Mesenchymal stem cell (in vitro differentiated cells and primary cell): Measurements from ENCODE around the gene THOC7.
A peak's percentile ranks its signal among the peaks of the same experiment; 100 is the strongest.

Source experiments
- DNase-seq: peaks from one replicate; pipeline ENCODE4 v3.0.0-alpha.2; 2013
- H2AFZ ChIP-seq: one replicate; pipeline ENCODE4 v1.6.1; 2013; ENCODE audit warnings: low read depth, mild to moderate bottlenecking, control low read depth, inconsistent platforms, low read length, moderate library complexity
- H2AK5ac ChIP-seq: 2 replicates; pipeline ENCODE4 v1.6.1; 2013; ENCODE audit warnings: low read length, moderate library complexity, mild to moderate bottlenecking, inconsistent platforms; ENCODE audit not compliant: severe bottlenecking
- H2BK120ac ChIP-seq: one replicate; pipeline ENCODE4 v1.6.1; 2013; ENCODE audit warnings: low read depth, mild to moderate bottlenecking, inconsistent platforms, low read length, moderate library complexity
- H2BK12ac ChIP-seq, 2 experiments: one replicate each; pipeline ENCODE4 v1.6.1; 2013; ENCODE audit warnings: inconsistent platforms in 2 of 2, low read length in 2 of 2, mild to moderate bottlenecking in 2 of 2, moderate library complexity in 2 of 2, control low read depth in 1 of 2
- H2BK15ac ChIP-seq: one replicate; pipeline ENCODE4 v1.6.1; 2013; ENCODE audit warnings: mild to moderate bottlenecking, low read depth, inconsistent platforms; ENCODE audit not compliant: poor library complexity, severe bottlenecking
- H2BK5ac ChIP-seq: 2 replicates; pipeline ENCODE4 v1.6.1; 2013; ENCODE audit warnings: low read depth, mild to moderate bottlenecking, low read length, control low read depth, inconsistent platforms; ENCODE audit not compliant: poor library complexity, severe bottlenecking
- H3K14ac ChIP-seq, 2 experiments: one replicate each; pipeline ENCODE4 v1.6.1; 2013; ENCODE audit warnings: inconsistent platforms in 2 of 2, low read length in 2 of 2, control low read depth in 1 of 2, mild to moderate bottlenecking in 1 of 2, moderate library complexity in 1 of 2
- H3K18ac ChIP-seq, 2 experiments: one replicate each; pipeline ENCODE4 v1.6.1; 2013; ENCODE audit warnings: inconsistent platforms in 2 of 2, low read length in 2 of 2, control low read depth in 1 of 2, low read depth in 1 of 2, mild to moderate bottlenecking in 1 of 2
- H3K23ac ChIP-seq, 2 experiments: one replicate each; pipeline ENCODE4 v1.6.1; 2013; ENCODE audit warnings: inconsistent platforms in 2 of 2, low read length in 2 of 2, mild to moderate bottlenecking in 2 of 2, moderate library complexity in 2 of 2, control low read depth in 1 of 2
- H3K27ac ChIP-seq: 2 replicates; pipeline ENCODE4 v1.5.1; 2013; ENCODE audit warnings: mild to moderate bottlenecking, moderate library complexity, low read length, control low read depth, inconsistent platforms; ENCODE audit not compliant: poor library complexity, severe bottlenecking
- H3K27me3 ChIP-seq, 2 experiments: 2 replicates each; pipeline versions ENCODE4 v1.6.1 to v1.7.0; 2013; ENCODE audit warnings: low read length in 2 of 2, mild to moderate bottlenecking in 2 of 2, moderate library complexity in 2 of 2, control low read depth in 1 of 2, inconsistent platforms in 1 of 2; ENCODE audit not compliant: control insufficient read depth in 1 of 2, insufficient read depth in 1 of 2
- H3K36me3 ChIP-seq, 2 experiments: 2 replicates each; pipeline versions ENCODE4 v1.6.1 to v1.7.0; 2013; ENCODE audit warnings: low read length in 2 of 2, control low read depth in 1 of 2, inconsistent platforms in 1 of 2, low read depth in 1 of 2, mild to moderate bottlenecking in 1 of 2; ENCODE audit not compliant: insufficient read depth in 2 of 2, control insufficient read depth in 1 of 2
- H3K4ac ChIP-seq, 2 experiments: one replicate each; pipeline ENCODE4 v1.6.1; 2013; ENCODE audit warnings: inconsistent platforms in 2 of 2, low read length in 2 of 2, mild to moderate bottlenecking in 2 of 2, moderate library complexity in 2 of 2, control low read depth in 1 of 2, low read depth in 1 of 2
- H3K4me1 ChIP-seq: 2 replicates; pipeline ENCODE4 v1.6.1; 2013; ENCODE audit warnings: low read depth, low read length, control low read depth; ENCODE audit not compliant: control insufficient read depth, insufficient read depth
- H3K4me2 ChIP-seq: 2 replicates; pipeline ENCODE4 v1.6.1; 2013; ENCODE audit warnings: low read length, mild to moderate bottlenecking, inconsistent platforms; ENCODE audit not compliant: poor library complexity, severe bottlenecking
- H3K4me3 ChIP-seq, 2 experiments: 2 replicates each; pipeline versions ENCODE4 v1.5.1 to v1.7.0; 2013; ENCODE audit warnings: low read length in 2 of 2, mild to moderate bottlenecking in 2 of 2, control low read depth in 1 of 2, low read depth in 1 of 2; ENCODE audit not compliant: insufficient read depth in 1 of 2
- H3K79me1 ChIP-seq: replicated peaks from 2 replicates; pipeline ENCODE4 v1.6.1; 2013; ENCODE audit warnings: mild to moderate bottlenecking, control low read depth, low read length, inconsistent platforms; ENCODE audit not compliant: poor library complexity, severe bottlenecking
- H3K9ac ChIP-seq: 2 replicates; pipeline ENCODE4 v1.7.0; 2013; ENCODE audit warnings: mild to moderate bottlenecking, low read length, moderate library complexity
- H3K9me3 ChIP-seq: 2 replicates; pipeline ENCODE4 v1.7.0; 2013; ENCODE audit warnings: mild to moderate bottlenecking, low read length; ENCODE audit not compliant: control insufficient read depth
- H4K8ac ChIP-seq: one replicate; pipeline ENCODE4 v1.6.1; 2013; ENCODE audit warnings: inconsistent platforms, mild to moderate bottlenecking, low read length, moderate library complexity
- H4K91ac ChIP-seq: one replicate; pipeline ENCODE4 v1.6.1; 2013; ENCODE audit warnings: mild to moderate bottlenecking, low read length, inconsistent platforms
- WGBS: methylation state at CpG from one replicate; pipeline ENCODE4 v1.1.7; 2013; ENCODE audit warnings: mixed read lengths; 5-methylcytosine and 5-hydroxymethylcytosine counted together

Gene THOC7

DNA sequence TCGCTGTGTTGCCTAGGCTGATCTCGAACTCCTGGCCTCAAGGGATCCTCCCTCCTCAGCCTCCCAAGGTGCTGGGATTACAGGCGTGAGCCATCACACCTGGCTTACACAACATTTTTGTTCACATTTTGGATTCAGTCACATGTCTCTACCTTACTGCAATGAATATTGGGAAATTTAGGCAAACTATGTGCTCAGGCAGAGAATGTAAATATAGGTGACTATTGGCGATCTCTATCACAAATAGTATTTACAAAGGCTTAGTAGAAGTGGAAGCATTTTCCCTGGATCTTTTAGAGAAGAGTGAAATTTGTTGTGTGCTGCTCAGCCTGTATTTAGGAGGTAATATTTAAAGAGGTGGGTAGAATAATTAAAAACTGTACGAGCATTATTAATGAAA is 27.9 kb upstream of the THOC7 start:
- no peak overlapping the region for H2BK15ac ChIP-seq
- no peak overlapping the region for H3K27ac ChIP-seq
- no peak for DNase-seq
- no peak overlapping the region for H3K4me3 ChIP-seq
- H3K14ac ChIP-seq = no peak overlapping the region
- no peak overlapping the region for H2BK12ac ChIP-seq
- no peak overlapping the region for H2BK5ac ChIP-seq
- no peak overlapping the region for H2AK5ac ChIP-seq
- no peak overlapping the region for H2AFZ ChIP-seq
- H3K9ac ChIP-seq = no peak overlapping the region
- peaks cover 31% of the 10 kb centered on the region for H3K79me1 ChIP-seq
- H3K4ac ChIP-seq = no peak overlapping the region
- H4K91ac ChIP-seq = no peak overlapping the region
- no peaks in the 10 kb centered on the region for H3K4me1 ChIP-seq
- no peak overlapping the region for H3K23ac ChIP-seq
- no peak overlapping the region for H3K4me2 ChIP-seq
- 100% methylated on average over 3 of the region's 5 CpGs for WGBS
- H3K18ac ChIP-seq = no peak overlapping the region
- no peak overlapping the region for H2BK120ac ChIP-seq
- no peak overlapping the region for H4K8ac ChIP-seq
- peaks cover 4 to 14% of the 10 kb centered on the region in 2 experiments for H3K36me3 ChIP-seq
- H3K27me3 ChIP-seq = no peaks in the 10 kb centered on the region
- no peaks in the 10 kb centered on the region for H3K9me3 ChIP-seq

DNA sequence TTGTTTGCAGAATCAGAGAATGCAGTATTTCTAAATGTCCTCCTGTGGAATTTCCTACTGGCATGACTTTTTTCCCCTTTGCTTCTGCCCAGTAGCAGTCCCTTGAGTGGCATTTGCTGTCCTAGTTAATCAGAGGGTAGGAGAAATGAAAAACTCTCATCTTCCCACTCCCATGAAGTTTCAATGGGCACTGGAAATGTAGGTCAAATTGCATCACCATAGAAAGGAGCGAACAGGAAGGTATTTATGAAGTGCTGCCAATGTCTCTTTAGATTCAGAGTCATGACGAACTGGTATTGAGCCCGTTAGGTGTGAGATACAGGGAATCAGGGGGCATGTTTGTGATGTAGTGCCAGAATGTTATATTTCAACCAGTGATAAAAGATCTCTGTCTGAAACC is 23.3 kb upstream of the THOC7 start:
- Histone ChIP-seq H3K23ac (no peak overlapping the region), H2AFZ (no peak overlapping the region), H3K9me3 (no peaks in the 10 kb centered on the region), H2BK12ac (no peak overlapping the region), H4K91ac (no peak overlapping the region), H2BK5ac (no peak overlapping the region), H3K4me1 (no peaks in the 10 kb centered on the region), H2BK120ac (no peak overlapping the region), H3K9ac (no peak overlapping the region), H3K4me2 (no peak overlapping the region), H3K14ac (no peak overlapping the region), H3K79me1 (peaks cover 25% of the 10 kb centered on the region), H3K36me3 (peaks cover 0 to 7% of the 10 kb centered on the region in 2 experiments), H2AK5ac (no peak overlapping the region), H4K8ac (no peak overlapping the region), H3K27ac (no peak overlapping the region), H3K18ac (no peak overlapping the region), H3K4me3 (no peak overlapping the region), H2BK15ac (no peak overlapping the region), H3K27me3 (no peaks in the 10 kb centered on the region), H3K4ac (no peak overlapping the region)
- no peak for DNase-seq
- WGBS = 98% methylated on average over 3 of the region's 3 CpGs

DNA sequence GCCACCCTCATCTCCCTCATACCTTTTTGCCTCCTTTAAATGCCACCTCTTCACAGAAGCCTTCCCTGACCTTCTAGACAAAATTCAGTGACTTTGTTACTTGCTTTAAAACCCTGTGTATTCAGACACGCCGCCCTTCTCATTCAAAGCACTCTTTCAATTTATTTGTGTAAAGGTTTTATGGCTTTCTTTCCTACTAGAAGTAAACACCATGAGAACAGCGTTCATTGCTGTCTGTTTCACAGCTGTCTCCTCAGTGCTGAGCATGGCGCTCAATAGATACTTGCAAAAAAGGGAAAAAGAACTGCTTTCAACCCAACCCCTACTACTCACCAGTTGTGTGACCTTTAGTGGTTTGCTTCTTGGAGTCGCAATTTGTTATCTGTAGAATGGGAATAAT is 17.0 kb upstream of the THOC7 start:
- Histone ChIP-seq H3K4me1 (no peaks in the 10 kb centered on the region), H3K79me1 (peaks cover 25% of the 10 kb centered on the region), H3K23ac (no peak overlapping the region), H3K9ac (no peak overlapping the region), H2BK120ac (no peak overlapping the region), H3K27me3 (no peaks in the 10 kb centered on the region), H3K18ac (peak overlapping the region in 1 of 2 experiments; percentile 6), H2AFZ (no peak overlapping the region), H2AK5ac (no peak overlapping the region), H4K8ac (no peak overlapping the region), H4K91ac (no peak overlapping the region), H3K4ac (no peak overlapping the region), H2BK15ac (no peak overlapping the region), H3K14ac (no peak overlapping the region), H3K36me3 (no peaks in the 10 kb centered on the region), H2BK12ac (no peak overlapping the region), H3K9me3 (no peaks in the 10 kb centered on the region), H2BK5ac (no peak overlapping the region), H3K4me2 (no peak overlapping the region), H3K4me3 (no peak overlapping the region), H3K27ac (no peak overlapping the region)
- WGBS = 32% methylated on average over 4 of the region's 5 CpGs
- no peak for DNase-seq

DNA sequence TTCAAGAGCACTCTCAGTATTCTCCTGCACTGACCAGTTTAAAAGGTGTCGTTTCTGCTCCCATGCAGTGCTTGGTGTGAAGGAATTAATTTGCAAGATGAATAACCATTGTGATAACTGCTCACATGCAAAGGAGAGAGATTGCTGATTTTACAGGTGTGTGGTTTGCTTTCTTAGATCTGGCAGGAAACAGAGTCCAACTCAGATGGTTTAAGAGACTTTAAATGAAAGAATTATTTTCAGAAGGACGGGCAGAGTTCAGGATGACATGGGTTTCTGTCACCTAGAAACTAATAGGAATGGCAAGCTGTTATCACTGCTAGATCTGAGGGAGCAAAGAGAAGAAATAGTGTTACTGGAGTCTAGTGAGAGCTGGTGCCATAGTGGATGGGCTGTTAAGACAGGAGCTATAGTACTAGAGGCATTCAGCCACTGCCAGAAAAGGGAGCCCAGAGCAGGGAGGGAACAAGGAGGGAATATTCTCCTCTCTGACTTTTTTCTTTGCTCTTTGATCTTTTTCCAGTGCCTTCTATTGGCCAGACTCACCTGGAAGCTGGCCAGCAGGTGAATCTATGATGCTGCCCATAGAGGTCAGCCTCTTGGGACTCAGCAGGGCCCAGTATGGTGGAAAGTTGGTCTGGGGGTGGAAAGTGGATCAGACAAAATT is 14.9 kb upstream of the THOC7 start:
- Histone ChIP-seq H2AFZ (no peak overlapping the region), H2BK120ac (no peak overlapping the region), H4K91ac (no peak overlapping the region), H3K23ac (no peak overlapping the region), H3K4ac (no peak overlapping the region), H2AK5ac (no peak overlapping the region), H4K8ac (no peak overlapping the region), H3K4me2 (no peak overlapping the region), H3K27ac (no peak overlapping the region), H3K4me3 (no peak overlapping the region), H3K4me1 (no peaks in the 10 kb centered on the region), H2BK15ac (no peak overlapping the region), H3K9me3 (no peaks in the 10 kb centered on the region), H3K79me1 (peaks cover 26% of the 10 kb centered on the region), H3K36me3 (no peaks in the 10 kb centered on the region), H3K14ac (no peak overlapping the region), H3K9ac (no peak overlapping the region), H2BK5ac (no peak overlapping the region), H2BK12ac (no peak overlapping the region), H3K27me3 (no peaks in the 10 kb centered on the region), H3K18ac (no peak overlapping the region)
- WGBS = 61% methylated on average over 2 of the region's 2 CpGs
- no peak for DNase-seq
